ENCODE data around the gene PMPCA. TPM values are rescaled to one million over a fixed set of nuclear protein-coding genes. Genes with fewer than 3 reads are reported as not detected.
A peak's percentile ranks its signal among the peaks of the same experiment; 100 is the strongest.

Gene PMPCA
- total RNA-seq, 6 experiments from 2014 or later, result 49.6 to 64.9 (median 52.8) TPM

DNA sequence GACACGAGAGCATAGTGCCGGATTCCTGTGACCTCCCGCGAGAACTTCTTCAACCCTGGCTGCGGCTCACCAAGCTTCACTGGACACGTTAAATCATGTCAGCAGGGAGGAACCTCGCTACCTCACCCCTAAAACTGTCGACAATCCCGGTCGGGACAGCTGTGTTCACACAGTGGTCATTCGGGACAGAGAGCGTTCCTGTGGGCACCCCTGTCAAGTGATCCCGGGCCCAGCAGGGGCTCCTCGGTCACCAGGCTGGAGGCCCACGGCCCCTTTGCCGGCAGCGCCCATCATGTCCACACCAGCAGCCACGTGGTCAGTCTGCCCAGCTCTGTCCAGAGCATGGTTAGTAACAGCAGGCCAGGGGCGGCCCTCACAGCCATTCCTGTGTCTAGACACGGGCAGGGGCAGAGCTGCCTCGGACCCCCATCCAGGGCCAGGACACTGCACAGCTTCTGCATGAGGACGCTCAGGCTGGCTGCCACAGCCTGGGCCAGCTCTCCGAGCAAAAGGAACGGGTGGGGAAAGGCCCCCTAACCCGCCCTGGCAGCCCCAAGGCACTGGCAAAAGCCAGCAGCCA, 25.7 kb downstream of the PMPCA start:
- DNase-seq (no peak), ATAC-seq (no peak)
- no peak for TF ChIP-seq POLR2A (IDR thresholded peaks at IDR 0.05)
- H3K4me3 ChIP-seq, result no peak overlapping the region
- peaks cover 0 to 7% (median 4%) of the 10 kb centered on the region in 4 donors for H3K36me3 ChIP-seq
- intact Hi-C loops (cut with DNase I), result no loop called here
- H3K27me3 ChIP-seq, result no peaks in the 10 kb centered on the region
- peaks cover 0 to 35% (median 11%) of the 10 kb centered on the region in 4 donors for H3K4me1 ChIP-seq
- no peak overlapping the region for H3K27ac ChIP-seq
- H3K9me3 ChIP-seq, result no peaks in the 10 kb centered on the region
- 87% methylated on average over 10 of the region's 25 CpGs for WGBS (ENCODE audit: insufficient coverage, low coverage, low lambda C conversion rate, missing lambda C conversion rate)

DNA sequence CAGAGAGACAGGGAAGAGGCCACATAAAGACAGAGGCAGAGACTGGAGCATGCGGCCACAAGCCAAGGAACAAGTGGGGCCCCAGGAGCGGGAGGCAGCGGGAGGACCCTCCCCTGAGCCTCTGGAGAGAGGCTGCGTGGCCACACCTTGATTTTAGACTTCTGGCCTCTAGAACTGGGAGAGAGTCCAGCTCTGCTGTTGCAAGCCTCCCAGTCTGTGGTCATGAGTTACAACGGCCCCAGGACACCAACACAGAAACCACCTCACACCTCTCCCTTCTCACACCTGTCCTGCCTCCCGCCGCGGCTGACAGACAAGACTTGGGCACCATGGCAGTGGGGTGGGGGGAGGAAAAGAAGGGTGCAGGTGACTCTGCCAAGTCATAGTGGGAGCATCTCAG, 27.0 kb downstream of the PMPCA start:
- ATAC-seq (peak; percentile 38 to 53 (median 42)), DNase-seq (peak in 2 of 3 donors; percentile 58 to 82)
- WGBS (ENCODE audit: insufficient coverage, low coverage, low lambda C conversion rate, missing lambda C conversion rate), result 31% methylated on average over 3 of the region's 8 CpGs
- intact Hi-C loops (cut with DNase I), result no loop called here
- peaks cover 0 to 48% (median 17%) of the 10 kb centered on the region in 4 donors for H3K4me1 ChIP-seq
- H3K27me3 ChIP-seq, result no peaks in the 10 kb centered on the region
- peak overlapping the region in 1 of 3 donors; percentile 1 for H3K4me3 ChIP-seq
- peak overlapping the region in 2 of 3 donors; percentile 29 to 40 for H3K27ac ChIP-seq
- no peaks in the 10 kb centered on the region for H3K9me3 ChIP-seq
- TF ChIP-seq, protein P1, sequence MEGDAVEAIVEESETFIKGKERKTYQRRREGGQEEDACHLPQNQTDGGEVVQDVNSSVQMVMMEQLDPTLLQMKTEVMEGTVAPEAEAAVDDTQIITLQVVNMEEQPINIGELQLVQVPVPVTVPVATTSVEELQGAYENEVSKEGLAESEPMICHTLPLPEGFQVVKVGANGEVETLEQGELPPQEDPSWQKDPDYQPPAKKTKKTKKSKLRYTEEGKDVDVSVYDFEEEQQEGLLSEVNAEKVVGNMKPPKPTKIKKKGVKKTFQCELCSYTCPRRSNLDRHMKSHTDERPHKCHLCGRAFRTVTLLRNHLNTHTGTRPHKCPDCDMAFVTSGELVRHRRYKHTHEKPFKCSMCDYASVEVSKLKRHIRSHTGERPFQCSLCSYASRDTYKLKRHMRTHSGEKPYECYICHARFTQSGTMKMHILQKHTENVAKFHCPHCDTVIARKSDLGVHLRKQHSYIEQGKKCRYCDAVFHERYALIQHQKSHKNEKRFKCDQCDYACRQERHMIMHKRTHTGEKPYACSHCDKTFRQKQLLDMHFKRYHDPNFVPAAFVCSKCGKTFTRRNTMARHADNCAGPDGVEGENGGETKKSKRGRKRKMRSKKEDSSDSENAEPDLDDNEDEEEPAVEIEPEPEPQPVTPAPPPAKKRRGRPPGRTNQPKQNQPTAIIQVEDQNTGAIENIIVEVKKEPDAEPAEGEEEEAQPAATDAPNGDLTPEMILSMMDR (IDR thresholded peaks at IDR 0.05), result no peak
- TF ChIP-seq POLR2A (IDR thresholded peaks at IDR 0.05), result peak; percentile 42
- H3K36me3 ChIP-seq, result peaks cover 0 to 8% (median 4%) of the 10 kb centered on the region in 4 donors

DNA sequence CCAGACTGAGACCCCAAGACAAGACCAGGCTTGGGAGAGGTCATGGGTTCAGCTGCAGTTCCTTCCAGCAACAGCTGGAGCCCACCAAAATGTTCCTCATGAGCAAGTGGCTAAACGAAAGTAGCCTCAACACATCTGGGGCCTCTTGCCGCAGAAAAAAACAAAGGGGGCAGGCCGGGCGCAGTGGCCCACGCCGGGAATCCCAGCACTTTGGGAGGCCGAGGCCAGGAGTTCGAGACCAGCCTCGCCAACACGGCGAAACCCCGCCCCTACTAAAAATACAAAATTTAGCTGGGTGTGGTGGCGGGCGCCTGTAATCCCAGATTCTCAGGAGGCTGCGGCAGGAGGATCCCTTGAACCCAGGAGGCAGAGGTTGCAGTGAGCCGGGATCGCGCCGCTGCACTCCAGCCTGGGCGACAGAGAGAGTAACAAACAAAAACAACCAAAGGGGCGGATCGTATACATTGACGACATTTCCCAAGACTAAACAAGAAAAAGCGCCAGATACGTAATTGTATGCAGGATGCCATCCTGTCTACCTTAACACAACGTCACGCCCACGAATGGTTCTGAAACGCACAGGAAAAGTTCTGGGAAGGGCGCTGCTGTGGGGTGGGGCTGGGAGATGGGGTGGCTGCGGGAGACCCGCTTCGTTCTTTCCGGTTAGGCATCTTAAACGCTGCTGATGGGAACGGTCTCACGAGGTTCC, 27.5 kb downstream of the PMPCA start:
- TF ChIP-seq, protein P1 (IDR thresholded peaks at IDR 0.05), result no peak
- TF ChIP-seq POLR2A (IDR thresholded peaks at IDR 0.05), result no peak
- peaks cover 0 to 54% (median 20%) of the 10 kb centered on the region in 4 donors for H3K4me1 ChIP-seq
- H3K4me3 ChIP-seq, result peak overlapping the region; percentile 72 to 79 (median 78)
- DNase-seq (no peak), ATAC-seq (no peak)
- no peaks in the 10 kb centered on the region for H3K9me3 ChIP-seq
- H3K27me3 ChIP-seq, result no peaks in the 10 kb centered on the region
- peaks cover 0 to 8% (median 6%) of the 10 kb centered on the region in 4 donors for H3K36me3 ChIP-seq
- WGBS (ENCODE audit: insufficient coverage, low coverage, low lambda C conversion rate, missing lambda C conversion rate), result 61% methylated on average over 26 of the region's 37 CpGs
- intact Hi-C loops (cut with DNase I), result no loop called here
- H3K27ac ChIP-seq, result peak overlapping the region in 2 of 3 donors; percentile 29 to 86

- Histone ChIP-seq H3K36me3 (peaks cover 4 to 15% (median 11%) of the 10 kb centered on the region in 4 donors), H3K4me3 (peak overlapping the region; percentile 72 to 79 (median 78)), H3K27ac (peak overlapping the region; percentile 35 to 86 (median 47)), H3K27me3 (no peaks in the 10 kb centered on the region), H3K4me1 (peaks cover 0 to 56% (median 21%) of the 10 kb centered on the region in 4 donors), H3K9me3 (no peaks in the 10 kb centered on the region)
- DNase-seq, result peak in 1 of 3 donors; percentile 47
- intact Hi-C loops (cut with DNase I), result no loop called here
- TF ChIP-seq POLR2A (IDR thresholded peaks at IDR 0.05), result no peak
- TF ChIP-seq, protein P1 (IDR thresholded peaks at IDR 0.05), result no peak
- peak in 3 of 4 donors; percentile 1 to 4 (median 2) for ATAC-seq
- no CpG with 5 or more reads among the region's 91 CpGs for WGBS (ENCODE audit: insufficient coverage, low coverage, low lambda C conversion rate, missing lambda C conversion rate)
Observed at GRCh38 chr9:136438548-136439480, 28.4 kb downstream of the PMPCA start.
